HFF-Myc (cell line): ENCODE measurements around the gene AADACL4.
"Not testable (repeated sequence)": the region's sequence is repeated elsewhere in the genome, so short reads cannot be mapped to it uniquely, and the experiment has no call there.

Experiments used
- DNase-seq: peaks from one replicate; pipeline ENCODE4 v3.0.0-alpha.2; 2011; ENCODE audit warnings: low read depth; ENCODE audit errors: extremely low read depth
- H3K4me3 ChIP-seq: replicated peaks from 2 replicates; pipeline ENCODE4 v1.5.1; 2011; ENCODE audit warnings: low read depth, mild to moderate bottlenecking, control low read depth, low read length
- TF ChIP-seq, protein P1 (sequence below): IDR thresholded peaks from 2 replicates; pipeline ENCODE4 v1.5.1; 2012; ENCODE audit warnings: mild to moderate bottlenecking, low read depth, low read length, control low read depth; ENCODE audit errors: missing control alignments

AADACL4 gene

GRCh38 chr1:12665511-12665910, 21.6 kb downstream of the AADACL4 start:
- no peak overlapping the region for H3K4me3 ChIP-seq
- DNase-seq: no peak
- TF ChIP-seq, protein P1, sequence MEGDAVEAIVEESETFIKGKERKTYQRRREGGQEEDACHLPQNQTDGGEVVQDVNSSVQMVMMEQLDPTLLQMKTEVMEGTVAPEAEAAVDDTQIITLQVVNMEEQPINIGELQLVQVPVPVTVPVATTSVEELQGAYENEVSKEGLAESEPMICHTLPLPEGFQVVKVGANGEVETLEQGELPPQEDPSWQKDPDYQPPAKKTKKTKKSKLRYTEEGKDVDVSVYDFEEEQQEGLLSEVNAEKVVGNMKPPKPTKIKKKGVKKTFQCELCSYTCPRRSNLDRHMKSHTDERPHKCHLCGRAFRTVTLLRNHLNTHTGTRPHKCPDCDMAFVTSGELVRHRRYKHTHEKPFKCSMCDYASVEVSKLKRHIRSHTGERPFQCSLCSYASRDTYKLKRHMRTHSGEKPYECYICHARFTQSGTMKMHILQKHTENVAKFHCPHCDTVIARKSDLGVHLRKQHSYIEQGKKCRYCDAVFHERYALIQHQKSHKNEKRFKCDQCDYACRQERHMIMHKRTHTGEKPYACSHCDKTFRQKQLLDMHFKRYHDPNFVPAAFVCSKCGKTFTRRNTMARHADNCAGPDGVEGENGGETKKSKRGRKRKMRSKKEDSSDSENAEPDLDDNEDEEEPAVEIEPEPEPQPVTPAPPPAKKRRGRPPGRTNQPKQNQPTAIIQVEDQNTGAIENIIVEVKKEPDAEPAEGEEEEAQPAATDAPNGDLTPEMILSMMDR: no peak

DNA sequence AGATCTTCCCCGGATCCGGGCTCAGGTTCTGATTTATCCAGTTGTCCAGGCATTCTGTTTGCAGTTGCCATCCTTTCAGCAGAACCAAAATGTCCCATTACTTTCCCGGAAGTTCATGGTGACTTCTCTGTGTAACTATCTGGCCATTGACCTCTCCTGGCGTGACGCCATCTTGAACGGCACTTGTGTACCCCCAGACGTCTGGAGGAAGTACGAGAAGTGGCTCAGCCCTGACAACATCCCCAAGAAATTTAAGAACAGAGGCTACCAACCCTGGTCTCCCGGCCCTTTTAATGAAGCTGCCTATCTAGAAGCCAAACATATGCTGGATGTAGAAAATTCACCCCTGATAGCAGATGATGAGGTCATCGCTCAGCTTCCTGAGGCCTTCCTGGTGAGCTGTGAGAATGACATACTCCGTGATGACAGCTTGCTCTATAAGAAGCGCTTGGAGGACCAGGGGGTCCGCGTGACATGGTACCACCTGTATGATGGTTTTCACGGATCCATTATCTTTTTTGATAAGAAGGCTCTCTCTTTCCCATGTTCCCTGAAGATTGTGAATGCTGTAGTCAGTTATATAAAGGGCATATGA, 22.4 kb downstream of the AADACL4 start:
- no peak for DNase-seq
- TF ChIP-seq, protein P1: no peak
- no peak overlapping the region for H3K4me3 ChIP-seq

- H3K4me3 ChIP-seq: no peak overlapping the region
- TF ChIP-seq, protein P1: no peak
- DNase-seq: no peak
These were observed 25.7 kb downstream of the AADACL4 start for GRCh38 chr1:12669529-12670068.

DNA sequence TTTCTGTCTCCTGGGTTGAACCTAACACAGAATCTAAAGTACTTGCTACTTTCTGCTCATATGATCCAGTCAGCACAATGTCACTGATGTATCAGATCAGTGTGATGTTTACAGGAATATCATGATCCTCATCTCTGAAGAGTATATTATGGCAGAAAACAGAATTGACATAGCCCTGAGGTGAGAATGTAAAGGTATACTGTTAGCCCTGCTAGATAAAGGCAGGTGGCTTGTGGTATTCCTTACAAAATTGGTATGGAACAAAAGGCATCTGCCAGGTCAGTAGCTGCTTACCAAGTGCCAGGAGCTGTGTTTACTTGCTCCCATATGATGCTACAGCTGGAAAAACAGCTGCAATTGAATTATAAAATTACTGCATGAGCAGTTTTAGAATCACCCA, 30.5 kb downstream of the AADACL4 start:
- TF ChIP-seq, protein P1: no peak
- no peak for DNase-seq
- no peak overlapping the region for H3K4me3 ChIP-seq

DNA sequence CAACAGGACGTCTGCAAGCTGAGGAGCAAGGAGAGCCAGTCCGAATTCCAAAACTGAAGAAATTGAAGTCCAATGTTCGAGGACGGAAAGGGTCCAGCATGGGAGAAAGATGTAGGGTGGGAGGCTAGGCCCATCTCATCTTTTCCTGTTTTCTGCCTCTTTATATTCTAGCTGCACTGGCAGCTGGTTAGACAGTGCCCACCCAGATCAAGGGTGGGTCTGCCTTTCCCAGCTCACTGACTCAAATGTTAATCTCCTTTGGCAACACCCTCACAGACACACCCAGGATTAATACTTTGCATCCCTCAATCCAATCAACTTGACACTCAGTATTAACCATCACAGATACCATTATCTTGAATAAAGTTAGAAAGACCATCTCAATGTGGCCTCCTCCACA, 32.2 kb downstream of the AADACL4 start:
- not testable (repeated sequence) for DNase-seq, H3K4me3 ChIP-seq

DNA sequence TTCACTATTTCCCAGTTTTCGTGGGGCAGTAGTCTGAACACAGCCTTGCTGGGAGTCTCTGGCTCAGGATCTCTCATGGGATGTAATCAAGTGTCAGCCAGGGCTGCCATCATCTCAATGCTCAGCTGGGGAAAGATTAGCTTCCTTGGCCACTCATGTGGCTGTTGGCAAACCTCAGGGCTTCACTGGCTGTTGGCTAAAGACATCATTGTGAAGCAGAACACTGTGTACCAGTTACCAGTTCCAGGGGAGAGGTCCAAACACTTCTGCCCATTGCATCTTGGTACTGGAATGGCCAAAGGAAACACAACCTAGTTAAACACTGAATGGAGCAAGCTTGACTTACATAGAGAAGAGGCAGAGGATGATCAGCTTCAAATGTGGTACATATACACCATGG, 33.7 kb downstream of the AADACL4 start:
- H3K4me3 ChIP-seq: no peak overlapping the region
- DNase-seq: no peak
- TF ChIP-seq, protein P1: no peak

DNA sequence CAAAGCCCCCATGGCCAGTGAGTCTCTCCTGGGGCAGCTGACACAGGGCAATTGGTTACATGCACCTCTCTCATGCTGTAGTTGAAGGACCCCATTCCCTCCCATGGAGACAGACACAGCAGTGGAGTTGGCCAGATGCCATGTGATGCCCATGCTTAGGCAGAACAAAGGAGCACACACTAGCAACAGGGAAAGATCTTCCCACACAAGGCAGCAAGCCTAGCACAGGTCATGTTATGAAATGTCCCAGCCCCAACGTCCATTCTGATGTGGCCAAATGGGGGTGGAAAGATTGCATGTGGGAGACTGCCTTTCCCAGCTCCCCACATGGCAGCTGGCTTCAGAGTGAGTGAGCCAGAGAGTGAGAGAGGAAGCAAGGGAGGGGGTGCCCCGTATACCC, 34.5 kb downstream of the AADACL4 start:
- no peak for DNase-seq
- no peak overlapping the region for H3K4me3 ChIP-seq
- TF ChIP-seq, protein P1: no peak
